BLaER1 treated with 17β-estradiol and CSF1 and Interleukin-3, amounts not matched to agents 10 nM and 100 nM (cell line): ENCODE results near the gene SMC4.
A peak's percentile ranks its signal among the peaks of the same experiment; 100 is the strongest.
"Not testable (repeated sequence)": the region's sequence is repeated elsewhere in the genome, so short reads cannot be mapped to it uniquely, and the experiment has no call there.

Experiments
- H3K27ac ChIP-seq, 11 experiments: shearing (Covaris generic); formaldehyde crosslinking; 2 replicates each; pipeline ENCODE4 v1.8.1; 2022
- H3K27me3 ChIP-seq, 11 experiments: shearing (Covaris generic); formaldehyde crosslinking; 2 replicates each; pipeline ENCODE4 v1.8.1; 2022
- H3K36me3 ChIP-seq, 11 experiments: shearing (Covaris generic); formaldehyde crosslinking; 2 replicates each; pipeline ENCODE4 v1.8.1; 2022
- H3K4me1 ChIP-seq, 10 experiments: shearing (Covaris generic); formaldehyde crosslinking; 2 replicates each; pipeline ENCODE4 v1.8.1; 2022
- H3K4me2 ChIP-seq, 11 experiments: shearing (Covaris generic); formaldehyde crosslinking; 2 replicates each; pipeline ENCODE4 v1.8.1; 2022
- H3K4me3 ChIP-seq, 10 experiments: shearing (Covaris generic); formaldehyde crosslinking; 2 replicates each; pipeline ENCODE4 v1.8.1; 2022
- H3K9ac ChIP-seq, 11 experiments: shearing (Covaris generic); formaldehyde crosslinking; 2 replicates each; pipeline ENCODE4 v1.8.1; 2022
- H3K9me3 ChIP-seq, 11 experiments: shearing (Covaris generic); formaldehyde crosslinking; replicated peaks in 1 of 11; 2 replicates each; pipeline ENCODE4 v1.8.1; 2022
- H4K20me1 ChIP-seq, 11 experiments: shearing (Covaris generic); formaldehyde crosslinking; 2 replicates each; pipeline ENCODE4 v1.8.1; 2022
- Cebpa-rat ChIP-seq, 11 experiments: shearing (Covaris generic); IDR thresholded peaks; 2 replicates each; pipeline ENCODE4 v1.8.1; 2022

Gene SMC4

GRCh38 chr3:160447544-160447943 is 48.1 kb downstream of the SMC4 start:
- Histone ChIP-seq H3K27me3 (no peaks in the 10 kb centered on the region), H3K9me3 (peaks cover 0 to 24% (median 22%) of the 10 kb centered on the region in 11 experiments; a peak in 16 of 22 replicates), H3K27ac (no peak overlapping the region), H3K4me1 (peaks cover 9 to 25% (median 18%) of the 10 kb centered on the region in 10 experiments; a peak in 19 of 20 replicates), H3K4me3 (peak overlapping the region in 1 of 10 experiments; percentile 19; a peak in 1 of 20 replicates), H3K9ac (no peak overlapping the region), H3K4me2 (peak overlapping the region in 10 of 11 experiments; percentile 18 to 74 (median 52); a peak in 17 of 22 replicates), H4K20me1 (peaks cover 0 to 5% (median 0%) of the 10 kb centered on the region in 11 experiments; a peak in 3 of 22 replicates), H3K36me3 (peaks cover 0 to 51% (median 36%) of the 10 kb centered on the region in 11 experiments; a peak in 19 of 22 replicates)
- TF ChIP-seq Cebpa-rat (IDR thresholded peaks at IDR 0.05) = no peak

DNA sequence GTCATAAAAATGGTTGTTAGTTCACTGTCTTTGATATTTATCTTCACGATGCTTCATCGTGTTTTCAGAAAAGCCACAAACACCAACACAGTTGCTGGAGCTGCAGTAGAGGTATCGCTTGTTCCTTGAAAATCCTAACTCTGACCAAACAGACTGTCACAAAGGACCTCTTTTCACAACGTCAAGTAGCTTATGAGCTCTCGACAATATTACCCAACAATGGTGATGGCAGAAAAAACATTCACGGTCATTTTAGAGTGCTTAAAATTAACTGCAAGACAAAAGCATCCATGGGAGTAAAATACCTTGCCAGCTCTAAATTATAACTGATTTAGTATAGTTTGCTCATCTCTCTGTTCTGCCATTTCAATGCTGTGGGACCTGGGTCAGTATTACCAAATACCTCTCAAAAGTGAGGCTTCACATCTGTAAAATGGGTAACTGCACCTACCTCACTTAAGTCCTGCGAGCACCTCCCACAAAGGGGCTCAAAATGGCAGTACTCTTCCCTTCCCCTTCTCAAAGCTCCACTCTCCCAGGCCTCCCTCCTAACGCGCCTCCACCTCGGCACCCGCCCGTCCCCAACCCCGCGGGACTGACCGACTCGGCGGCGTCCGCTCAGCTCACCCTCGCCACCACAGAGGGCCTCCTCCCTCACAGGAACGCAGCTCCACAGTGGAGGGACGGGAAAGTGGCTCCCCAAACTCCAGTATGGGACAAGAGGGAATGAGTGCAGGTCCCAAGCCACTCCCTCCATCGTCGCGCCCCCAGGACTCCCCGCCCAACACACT is 49.6 kb downstream of the SMC4 start:
- Histone ChIP-seq H3K4me3 (peak overlapping the region; percentile 65 to 89 (median 75)), H3K9ac (peak overlapping the region; percentile 69 to 89 (median 82)), H3K4me1 (peaks cover 9 to 25% (median 18%) of the 10 kb centered on the region in 10 experiments; a peak in 19 of 20 replicates), H3K27me3 (no peaks in the 10 kb centered on the region), H3K27ac (peak overlapping the region in 10 of 11 experiments; percentile 54 to 90 (median 82); a peak in 19 of 22 replicates), H3K4me2 (peak overlapping the region; percentile 56 to 85 (median 74)), H4K20me1 (no peaks in the 10 kb centered on the region; a peak in 1 of 22 replicates), H3K9me3 (peaks cover 0 to 19% (median 14%) of the 10 kb centered on the region in 11 experiments; a peak in 15 of 22 replicates), H3K36me3 (peaks cover 0 to 36% (median 23%) of the 10 kb centered on the region in 11 experiments; a peak in 18 of 22 replicates)
- no peak for TF ChIP-seq Cebpa-rat (IDR thresholded peaks at IDR 0.05)

- peaks cover 0 to 28% (median 15%) of the 10 kb centered on the region in 11 experiments; a peak in 17 of 22 replicates for H3K36me3 ChIP-seq
- peak within 1 kb of the TSS; percentile 56 to 85 (median 74) for H3K4me2 ChIP-seq
- H3K27me3 ChIP-seq = no peaks in the 10 kb centered on the region
Measured at GRCh38 chr3:160449636-160450598, 50.5 kb downstream of the SMC4 start, which contains the start of gene TRIM59. TRIM59 (minus strand) TSS chr3:160449786; CDS start chr3:160439183, 10,603 bp downstream.

DNA sequence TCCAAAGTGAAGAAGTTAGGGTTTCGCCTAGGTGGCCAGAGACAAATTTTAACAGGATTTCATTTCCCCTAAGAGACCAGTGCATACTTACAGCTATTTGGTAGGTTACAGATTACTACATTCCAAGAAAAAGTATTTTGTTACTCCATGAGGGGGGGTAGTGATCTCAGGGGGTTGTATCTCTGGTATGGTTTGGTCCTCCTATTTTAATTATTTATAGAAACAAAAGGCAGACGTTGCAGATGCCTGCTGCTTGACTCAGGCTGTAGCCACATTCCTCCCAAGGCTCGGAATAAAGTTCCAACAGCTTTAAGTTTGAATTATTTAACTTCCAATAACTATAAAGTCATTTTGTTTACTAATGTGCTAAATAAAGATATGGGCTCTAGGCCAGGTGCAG is 51.4 kb downstream of the SMC4 start:
- Histone ChIP-seq H3K27me3 (no peaks in the 10 kb centered on the region), H3K9me3 (peaks cover 0 to 7% (median 6%) of the 10 kb centered on the region in 11 experiments; a peak in 14 of 22 replicates), H3K4me3 (no peak overlapping the region), H3K4me1 (peaks cover 9 to 25% (median 18%) of the 10 kb centered on the region in 10 experiments; a peak in 19 of 20 replicates), H3K4me2 (no peak overlapping the region), H3K27ac (no peak overlapping the region; a peak in 1 of 22 replicates), H3K9ac (no peak overlapping the region), H3K36me3 (peaks cover 0 to 18% (median 7%) of the 10 kb centered on the region in 11 experiments; a peak in 11 of 22 replicates), H4K20me1 (no peaks in the 10 kb centered on the region; a peak in 1 of 22 replicates)
- no peak for TF ChIP-seq Cebpa-rat (IDR thresholded peaks at IDR 0.05)

More at GRCh38 chr3:160449636-160450598, 50.5 kb downstream of the SMC4 start, which contains the start of gene TRIM59:
- peak within 1 kb of the TSS; percentile 65 to 89 (median 75) for H3K4me3 ChIP-seq
- H4K20me1 ChIP-seq = no peaks in the 10 kb centered on the region; a peak in 1 of 22 replicates
- H3K9ac ChIP-seq = peak within 1 kb of the TSS; percentile 69 to 89 (median 82)
- peak within 1 kb of the TSS in 10 of 11 experiments; percentile 54 to 90 (median 82); a peak in 19 of 22 replicates for H3K27ac ChIP-seq
- no peak for TF ChIP-seq Cebpa-rat (IDR thresholded peaks at IDR 0.05)
- peaks cover 0 to 12% (median 9%) of the 10 kb centered on the region in 11 experiments; a peak in 14 of 22 replicates for H3K9me3 ChIP-seq
- peaks cover 9 to 25% (median 18%) of the 10 kb centered on the region in 10 experiments; a peak in 19 of 20 replicates for H3K4me1 ChIP-seq

DNA sequence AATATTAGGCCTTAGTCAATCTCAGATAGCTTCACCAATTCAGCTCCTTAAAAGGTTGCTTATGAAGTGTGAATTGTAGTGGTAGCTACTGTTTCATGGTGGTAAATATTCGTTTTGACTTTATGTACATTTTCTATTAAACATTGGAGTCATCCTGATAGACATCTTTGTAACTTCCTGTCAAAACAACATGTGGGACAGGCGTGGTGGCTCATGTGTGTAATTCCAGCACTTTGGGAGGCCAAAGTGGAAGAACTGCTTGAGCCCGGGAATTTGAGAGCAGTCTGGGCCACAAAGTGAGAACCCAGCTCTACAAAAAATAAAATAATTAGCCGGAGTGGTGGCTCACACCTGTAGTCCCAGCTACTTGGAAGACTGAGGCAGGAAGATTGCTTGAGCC is 52.2 kb downstream of the SMC4 start:
- TF ChIP-seq Cebpa-rat (IDR thresholded peaks at IDR 0.05) = no peak
- H4K20me1 ChIP-seq = no peaks in the 10 kb centered on the region; a peak in 1 of 22 replicates
- no peak overlapping the region for H3K27ac ChIP-seq
- no peaks in the 10 kb centered on the region for H3K27me3 ChIP-seq
- H3K4me2 ChIP-seq = no peak overlapping the region
- H3K4me1 ChIP-seq = peaks cover 9 to 24% (median 18%) of the 10 kb centered on the region in 10 experiments; a peak in 19 of 20 replicates
- H3K4me3 ChIP-seq = no peak overlapping the region
- peaks cover 0 to 7% (median 6%) of the 10 kb centered on the region in 11 experiments; a peak in 14 of 22 replicates for H3K9me3 ChIP-seq
- no peak overlapping the region for H3K9ac ChIP-seq
- H3K36me3 ChIP-seq = peaks cover 0 to 11% (median 2%) of the 10 kb centered on the region in 11 experiments; a peak in 10 of 22 replicates

DNA sequence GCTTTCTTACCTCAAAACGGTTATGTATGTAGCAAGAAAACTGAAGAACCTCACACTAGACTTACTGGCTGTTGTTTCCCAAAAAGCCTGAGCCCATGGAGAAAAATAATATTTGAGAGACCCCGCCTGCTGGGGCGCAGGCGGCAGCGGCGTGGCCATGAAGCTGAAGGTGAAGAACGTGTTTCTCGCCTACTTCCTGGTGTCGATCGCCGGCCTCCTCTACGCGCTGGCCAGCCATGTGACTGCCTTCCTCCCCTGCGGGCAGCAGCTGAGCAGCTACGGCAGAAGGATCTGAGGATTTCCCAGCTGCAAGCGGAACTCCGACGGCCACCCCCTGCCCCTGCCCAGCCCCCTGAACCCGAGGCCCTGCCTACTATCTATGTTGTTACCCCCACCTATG is 52.8 kb downstream of the SMC4 start:
- H3K27ac ChIP-seq, H3K36me3 ChIP-seq, H3K4me2 ChIP-seq, H4K20me1 ChIP-seq, H3K9ac ChIP-seq, H3K27me3 ChIP-seq, H3K9me3 ChIP-seq, H3K4me3 ChIP-seq: not testable (repeated sequence)
- H3K4me1 ChIP-seq = peaks cover 8 to 19% (median 15%) of the 10 kb centered on the region in 10 experiments; a peak in 19 of 20 replicates

DNA sequence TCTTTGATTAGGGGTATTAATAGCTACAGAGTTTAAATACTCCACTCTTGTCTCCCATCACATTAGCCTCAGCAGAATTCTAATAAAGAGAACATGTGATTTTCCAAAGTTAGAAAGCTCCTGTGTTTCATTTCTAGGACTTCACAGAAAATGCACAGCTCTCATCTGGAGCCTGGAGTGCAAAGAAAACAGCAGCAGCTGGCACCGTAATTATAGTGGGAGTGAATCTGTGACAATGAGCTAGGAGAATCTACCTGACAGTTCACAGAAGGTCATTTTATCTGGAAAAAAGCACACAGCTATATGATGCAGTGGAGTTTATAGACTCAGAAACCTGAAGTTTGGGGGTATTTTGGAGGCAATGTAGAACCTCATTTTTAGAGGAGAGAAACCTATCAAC is 55.5 kb downstream of the SMC4 start:
- TF ChIP-seq Cebpa-rat (IDR thresholded peaks at IDR 0.05) = no peak
- no peaks in the 10 kb centered on the region for H3K27me3 ChIP-seq

DNA sequence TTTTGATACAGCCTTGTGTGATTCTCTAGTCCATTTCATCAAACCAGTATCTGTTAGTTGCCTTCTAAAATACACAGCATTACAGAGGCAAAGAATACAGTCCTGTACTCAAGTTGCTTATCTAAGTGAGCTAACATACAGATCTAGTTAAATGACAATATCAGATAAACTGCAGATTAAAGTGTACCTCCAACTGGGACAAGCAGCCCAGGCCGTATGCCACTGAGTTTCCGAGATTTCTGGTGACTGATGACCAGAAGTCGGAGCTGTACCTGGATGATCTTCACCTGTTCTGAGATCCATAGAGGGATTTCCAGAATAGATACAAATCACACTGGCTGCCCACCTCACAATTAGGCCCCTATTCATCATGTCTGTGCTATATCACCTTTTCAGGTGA is 56.4 kb downstream of the SMC4 start:
- H3K27ac ChIP-seq = no peak overlapping the region
- H3K9ac ChIP-seq = no peak overlapping the region
- no peaks in the 10 kb centered on the region for H3K36me3 ChIP-seq
- no peaks in the 10 kb centered on the region for H4K20me1 ChIP-seq
- H3K4me2 ChIP-seq = no peak overlapping the region
- no peaks in the 10 kb centered on the region for H3K27me3 ChIP-seq
- TF ChIP-seq Cebpa-rat (IDR thresholded peaks at IDR 0.05) = no peak
- H3K9me3 ChIP-seq = peaks cover 0 to 15% (median 5%) of the 10 kb centered on the region in 11 experiments; a peak in 7 of 22 replicates
- H3K4me3 ChIP-seq = no peak overlapping the region
- peaks cover 0 to 9% (median 0%) of the 10 kb centered on the region in 10 experiments; a peak in 4 of 20 replicates for H3K4me1 ChIP-seq

More for the DNA sequence above, 55.5 kb downstream of the SMC4 start:
- H3K36me3 ChIP-seq = no peaks in the 10 kb centered on the region
- H3K4me1 ChIP-seq = peaks cover 0 to 9% (median 3%) of the 10 kb centered on the region in 10 experiments; a peak in 6 of 20 replicates
- H3K4me3 ChIP-seq = no peak overlapping the region
- no peak overlapping the region for H3K27ac ChIP-seq
- peaks cover 0 to 11% (median 5%) of the 10 kb centered on the region in 11 experiments; a peak in 16 of 22 replicates for H3K9me3 ChIP-seq
- no peaks in the 10 kb centered on the region for H4K20me1 ChIP-seq
- no peak overlapping the region for H3K4me2 ChIP-seq
- no peak overlapping the region for H3K9ac ChIP-seq
